CD14-positive monocyte (primary cell): ENCODE results near the gene MRPL34. TPM values are rescaled to one million over a fixed set of nuclear protein-coding genes. Genes with fewer than 3 reads are reported as not detected.

Experiments
- DNase-seq, 3 donors: peaks; one replicate each; pipeline ENCODE4 v3.0.0-alpha.2; 2011 to 2022
- H2AFZ ChIP-seq: 2 replicates; pipeline ENCODE4 v1.6.0; 2012; ENCODE audit warnings: mild to moderate bottlenecking, low read depth, low read length, inconsistent platforms; ENCODE audit not compliant: insufficient read depth, poor library complexity, severe bottlenecking
- H3K27ac ChIP-seq, 2 donors: 1 replicate in 1 of 2; 2 replicates in 1 of 2; pipeline ENCODE4 v1.5.1; 2012 to 2013; ENCODE audit warnings: low read length in 2 of 2, control low read depth in 1 of 2, inconsistent platforms in 1 of 2, low read depth in 1 of 2, mild to moderate bottlenecking in 1 of 2
- H3K27me3 ChIP-seq, 2 donors: one replicate each; pipeline versions ENCODE4 v1.6.0 to v1.6.1; 2011 to 2013; ENCODE audit warnings: low read length in 2 of 2; ENCODE audit not compliant: control insufficient read depth in 2 of 2, insufficient read depth in 2 of 2
- H3K36me3 ChIP-seq, 2 donors: replicated peaks in 1 of 2; 1 replicate in 1 of 2; 2 replicates in 1 of 2; pipeline versions ENCODE4 v1.5.1 to v1.6.1; 2012 to 2013; ENCODE audit warnings: low read length in 2 of 2, control low read depth in 1 of 2, inconsistent platforms in 1 of 2, mild to moderate bottlenecking in 1 of 2; ENCODE audit not compliant: insufficient read depth in 2 of 2, control insufficient read depth in 1 of 2
- H3K4me1 ChIP-seq, 2 donors: 1 replicate in 1 of 2; 2 replicates in 1 of 2; pipeline versions ENCODE4 v1.5.1 to v1.6.1; 2012 to 2013; ENCODE audit warnings: low read length in 2 of 2, control low read depth in 1 of 2, inconsistent platforms in 1 of 2, mild to moderate bottlenecking in 1 of 2, moderate library complexity in 1 of 2; ENCODE audit not compliant: insufficient read depth in 2 of 2, control insufficient read depth in 1 of 2
- H3K4me2 ChIP-seq: replicated peaks from 2 replicates; pipeline ENCODE3; 2012; ENCODE audit warnings: low read length, moderate library complexity, mild to moderate bottlenecking; ENCODE audit not compliant: poor library complexity, severe bottlenecking; ENCODE audit errors: extremely low read depth
- H3K4me3 ChIP-seq, 3 experiments: fragments of 200-600 bp in 1 of 3; sonication (generic) in 1 of 3; replicated peaks in 1 of 3; 1 replicate in 2 of 3; 2 replicates in 1 of 3; pipeline ENCODE4 v1.5.1; 2011 to 2013; ENCODE audit warnings: low read length in 3 of 3, mild to moderate bottlenecking in 3 of 3, control low read depth in 2 of 3, low read depth in 2 of 3, inconsistent platforms in 1 of 3, moderate library complexity in 1 of 3
- H3K79me2 ChIP-seq: 2 replicates; pipeline ENCODE4 v1.6.0; 2012; ENCODE audit warnings: mild to moderate bottlenecking, control low read depth, inconsistent platforms, low read length, moderate library complexity; ENCODE audit not compliant: insufficient read depth
- H3K9ac ChIP-seq: 2 replicates; pipeline ENCODE4 v1.6.0; 2017; ENCODE audit warnings: low read length, mild to moderate bottlenecking; ENCODE audit not compliant: insufficient read depth, poor library complexity, severe bottlenecking
- H3K9me3 ChIP-seq, 2 donors: replicated peaks in 1 of 2; 1 replicate in 1 of 2; 2 replicates in 1 of 2; pipeline versions ENCODE4 v1.5.1 to v1.6.1; 2012 to 2013; ENCODE audit warnings: low read length in 2 of 2, control low read depth in 1 of 2; ENCODE audit not compliant: control insufficient read depth in 1 of 2, insufficient read depth in 1 of 2
- H4K20me1 ChIP-seq: 2 replicates; pipeline ENCODE4 v1.6.0; 2012; ENCODE audit warnings: mild to moderate bottlenecking, low read length, control low read depth, moderate library complexity; ENCODE audit not compliant: insufficient read depth
- H3K27ac Mint-ChIP-seq, 7 donors: one replicate each; pipeline ENCODE4 v1.8.0; 2020; ENCODE audit warnings: mild to moderate bottlenecking in 7 of 7, mixed read lengths in 7 of 7, moderate library complexity in 6 of 7, inconsistent platforms in 2 of 7
- H3K27me3 Mint-ChIP-seq, 3 donors: one replicate each; pipeline ENCODE4 v1.8.0; 2021 to 2022; ENCODE audit warnings: low read depth in 3 of 3, mild to moderate bottlenecking in 3 of 3, mixed read lengths in 3 of 3, moderate library complexity in 3 of 3, inconsistent platforms in 1 of 3
- H3K36me3 Mint-ChIP-seq, 2 donors: one replicate each; pipeline ENCODE4 v1.8.0; 2020; ENCODE audit warnings: mixed read lengths in 2 of 2, inconsistent platforms in 1 of 2, mild to moderate bottlenecking in 1 of 2
- H3K4me1 Mint-ChIP-seq: one replicate; pipeline ENCODE4 v1.8.0; 2020; ENCODE audit warnings: mild to moderate bottlenecking, mixed read lengths
- H3K4me3 Mint-ChIP-seq, 2 donors: one replicate each; pipeline ENCODE4 v1.8.0; 2020; ENCODE audit warnings: mild to moderate bottlenecking in 2 of 2, mixed read lengths in 2 of 2, moderate library complexity in 1 of 2
- H3K9me3 Mint-ChIP-seq, 7 donors: one replicate each; pipeline ENCODE4 v1.8.0; 2020 to 2022; ENCODE audit warnings: mixed read lengths in 7 of 7, mild to moderate bottlenecking in 6 of 7, moderate library complexity in 6 of 7, inconsistent platforms in 2 of 7
- WGBS: methylation state at CpG from one replicate; pipeline ENCODE4 v1.1.5; 2013; ENCODE audit warnings: missing lambda C conversion rate; ENCODE audit not compliant: insufficient coverage; 5-methylcytosine and 5-hydroxymethylcytosine counted together
- intact Hi-C, 2 donors: fragments of 100-400 bp; cut with micrococcal nuclease; formaldehyde crosslinking; loops; one replicate each; pipeline versions ENCODE4 v1.15.0 to v1.15.1; 2023
- polyA plus RNA-seq, 3 donors: library from polyadenylated mRNA; depleted of rRNA in 1 of 3; unstranded in 2 of 3; stranded (reverse) in 1 of 3; fragments of 300-500 nt in 2 of 3; fragments of >200 nt in 1 of 3; fragmentation: Illumina TruSeq in 2 of 3; gene quantifications; 1 replicate in 2 of 3; 2 replicates in 1 of 3; pipeline ENCODE4 v1.2.3, GENCODE V29; 2012 to 2021
- TF ChIP-seq, protein P1 (sequence below): fragments of 200-600 bp; IDR thresholded peaks from one replicate; pipeline ENCODE4 v1.8.0; 2022; ENCODE audit warnings: antibody characterized with exemption, mild to moderate bottlenecking

MRPL34 gene
- polyA plus RNA-seq, 3 donors: 13.2 to 208 (median 155) TPM

- no peak overlapping the region for H2AFZ ChIP-seq
- H3K4me3 ChIP-seq: peak overlapping the region in 1 of 3 experiments; percentile 90
Measured at GRCh38 chr19:17338433-17339078, 32.9 kb downstream of the MRPL34 start.

DNA sequence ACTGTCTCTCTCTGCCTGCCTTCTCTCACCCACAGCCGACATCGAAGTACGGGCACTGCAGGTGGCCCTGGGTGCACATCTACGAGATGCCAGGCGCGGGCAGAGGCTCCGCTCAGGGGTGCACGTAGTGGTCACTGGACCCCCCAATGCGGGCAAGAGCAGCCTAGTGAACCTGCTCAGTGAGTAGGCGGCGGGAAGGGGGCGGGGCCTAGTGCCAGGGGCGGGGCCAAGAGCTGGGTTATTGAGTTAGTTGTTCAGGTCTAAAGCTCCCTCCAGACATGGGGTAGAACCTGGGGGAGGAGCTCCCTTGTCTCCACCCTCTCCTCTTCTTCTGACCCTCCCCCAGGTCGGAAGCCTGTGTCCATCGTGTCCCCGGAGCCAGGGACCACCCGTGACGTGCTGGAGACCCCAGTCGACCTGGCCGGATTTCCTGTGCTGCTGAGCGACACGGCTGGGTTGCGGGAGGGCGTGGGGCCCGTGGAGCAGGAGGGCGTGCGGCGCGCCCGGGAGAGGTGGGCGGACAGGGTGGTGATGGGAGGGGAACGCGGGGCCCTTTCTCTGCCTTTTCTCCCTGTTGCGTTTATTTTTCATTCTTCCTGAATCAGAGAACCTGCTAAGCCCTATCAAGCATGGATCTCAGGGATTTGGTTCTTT, 33.5 kb downstream of the MRPL34 start:
- 96% methylated on average over 16 of the region's 34 CpGs for WGBS
- Histone ChIP-seq H3K9ac (no peak overlapping the region), H2AFZ (no peak overlapping the region), H3K27ac (no peak overlapping the region), H3K79me2 (peaks cover 12% of the 10 kb centered on the region), H3K4me3 (no peak overlapping the region), H3K9me3 (no peaks in the 10 kb centered on the region), H4K20me1 (no peaks in the 10 kb centered on the region), H3K27me3 (no peaks in the 10 kb centered on the region), H3K36me3 (peaks cover 4 to 6% of the 10 kb centered on the region in 2 donors), H3K4me2 (no peak overlapping the region), H3K4me1 (peaks cover 33 to 46% of the 10 kb centered on the region in 2 donors)
- TF ChIP-seq, protein P1, sequence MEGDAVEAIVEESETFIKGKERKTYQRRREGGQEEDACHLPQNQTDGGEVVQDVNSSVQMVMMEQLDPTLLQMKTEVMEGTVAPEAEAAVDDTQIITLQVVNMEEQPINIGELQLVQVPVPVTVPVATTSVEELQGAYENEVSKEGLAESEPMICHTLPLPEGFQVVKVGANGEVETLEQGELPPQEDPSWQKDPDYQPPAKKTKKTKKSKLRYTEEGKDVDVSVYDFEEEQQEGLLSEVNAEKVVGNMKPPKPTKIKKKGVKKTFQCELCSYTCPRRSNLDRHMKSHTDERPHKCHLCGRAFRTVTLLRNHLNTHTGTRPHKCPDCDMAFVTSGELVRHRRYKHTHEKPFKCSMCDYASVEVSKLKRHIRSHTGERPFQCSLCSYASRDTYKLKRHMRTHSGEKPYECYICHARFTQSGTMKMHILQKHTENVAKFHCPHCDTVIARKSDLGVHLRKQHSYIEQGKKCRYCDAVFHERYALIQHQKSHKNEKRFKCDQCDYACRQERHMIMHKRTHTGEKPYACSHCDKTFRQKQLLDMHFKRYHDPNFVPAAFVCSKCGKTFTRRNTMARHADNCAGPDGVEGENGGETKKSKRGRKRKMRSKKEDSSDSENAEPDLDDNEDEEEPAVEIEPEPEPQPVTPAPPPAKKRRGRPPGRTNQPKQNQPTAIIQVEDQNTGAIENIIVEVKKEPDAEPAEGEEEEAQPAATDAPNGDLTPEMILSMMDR: no peak
- no peak overlapping the region for H3K27ac Mint-ChIP-seq
- H3K4me1 Mint-ChIP-seq: peaks cover 28% of the 10 kb centered on the region
- DNase-seq: no peak
- intact Hi-C loops: loop anchor here in 1 of 2 donors (5.0 kb wide), 1 partner anchor 37 kb away; the partner anchor contains the start of gene ABHD8
- peaks cover 0 to 1% (median 0%) of the 10 kb centered on the region in 3 donors for H3K27me3 Mint-ChIP-seq
- H3K9me3 Mint-ChIP-seq: no peaks in the 10 kb centered on the region
- peaks cover 9 to 17% of the 10 kb centered on the region in 2 donors for H3K36me3 Mint-ChIP-seq
- H3K4me3 Mint-ChIP-seq: no peak overlapping the region

More at GRCh38 chr19:17338433-17339078, 32.9 kb downstream of the MRPL34 start:
- H3K36me3 ChIP-seq: peaks cover 4 to 6% of the 10 kb centered on the region in 2 donors
- DNase-seq: peak in 1 of 3 donors; percentile 10
- peaks cover 39 to 53% of the 10 kb centered on the region in 2 donors for H3K4me1 ChIP-seq
- H3K4me2 ChIP-seq: peak overlapping the region; percentile 91
- peaks cover 16% of the 10 kb centered on the region for H3K79me2 ChIP-seq
- TF ChIP-seq, protein P1: no peak
- WGBS: 94% methylated on average over 20 of the region's 30 CpGs
- peak overlapping the region; percentile 65 for H3K9ac ChIP-seq
- no peak overlapping the region for H3K27ac ChIP-seq
- H3K27me3 ChIP-seq: no peaks in the 10 kb centered on the region
- no peaks in the 10 kb centered on the region for H4K20me1 ChIP-seq
- peak overlapping the region; percentile 95 to 99 for H3K4me3 Mint-ChIP-seq
- H3K4me1 Mint-ChIP-seq: peaks cover 32% of the 10 kb centered on the region
- H3K27ac Mint-ChIP-seq: peak overlapping the region in 2 of 7 donors; percentile 46 to 63
- intact Hi-C loops: loop anchor here in 1 of 2 donors (5.0 kb wide), 1 partner anchor 36 kb away; the partner anchor contains the start of gene ABHD8
- H3K9me3 ChIP-seq: no peaks in the 10 kb centered on the region
- H3K27me3 Mint-ChIP-seq: peaks cover 0 to 1% (median 0%) of the 10 kb centered on the region in 3 donors
- H3K9me3 Mint-ChIP-seq: no peaks in the 10 kb centered on the region
- H3K36me3 Mint-ChIP-seq: peaks cover 9 to 17% of the 10 kb centered on the region in 2 donors
